ENCODE measurements around the gene MRPS2.
A peak's percentile ranks its signal among the peaks of the same experiment; 100 is the strongest.

Gene MRPS2

DNA sequence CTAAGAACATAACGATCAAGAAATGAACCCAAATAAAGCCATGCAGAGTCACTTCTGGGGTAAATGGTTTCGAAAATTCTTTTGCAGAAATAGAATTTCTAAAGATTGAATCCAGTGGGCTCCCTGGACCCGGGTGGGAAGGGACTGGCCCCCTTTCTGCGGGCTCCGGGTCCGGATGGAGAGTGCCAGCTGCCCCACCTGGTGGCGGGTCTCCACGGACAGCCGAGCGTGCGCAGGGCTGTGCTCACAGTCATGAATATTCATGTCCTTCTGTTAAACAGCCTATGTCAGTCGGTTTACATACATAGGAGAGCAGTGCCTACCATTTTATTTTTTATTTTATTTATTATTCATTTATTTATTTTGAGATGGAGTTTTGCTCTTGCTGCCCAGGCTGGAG, 25.6 kb upstream of the MRPS2 start:
- Mint-ChIP-seq H3K27ac (no peak overlapping the region), H3K36me3 (ENCODE audit: low read depth) (no peaks in the 10 kb centered on the region), H3K4me3 (no peak overlapping the region), H3K9me3 (no peaks in the 10 kb centered on the region), H3K4me1 (ENCODE audit: low read depth) (peaks cover 6% of the 10 kb centered on the region), H3K27me3 (peaks cover 64% of the 10 kb centered on the region)
- DNase-seq: peak; percentile 40

DNA sequence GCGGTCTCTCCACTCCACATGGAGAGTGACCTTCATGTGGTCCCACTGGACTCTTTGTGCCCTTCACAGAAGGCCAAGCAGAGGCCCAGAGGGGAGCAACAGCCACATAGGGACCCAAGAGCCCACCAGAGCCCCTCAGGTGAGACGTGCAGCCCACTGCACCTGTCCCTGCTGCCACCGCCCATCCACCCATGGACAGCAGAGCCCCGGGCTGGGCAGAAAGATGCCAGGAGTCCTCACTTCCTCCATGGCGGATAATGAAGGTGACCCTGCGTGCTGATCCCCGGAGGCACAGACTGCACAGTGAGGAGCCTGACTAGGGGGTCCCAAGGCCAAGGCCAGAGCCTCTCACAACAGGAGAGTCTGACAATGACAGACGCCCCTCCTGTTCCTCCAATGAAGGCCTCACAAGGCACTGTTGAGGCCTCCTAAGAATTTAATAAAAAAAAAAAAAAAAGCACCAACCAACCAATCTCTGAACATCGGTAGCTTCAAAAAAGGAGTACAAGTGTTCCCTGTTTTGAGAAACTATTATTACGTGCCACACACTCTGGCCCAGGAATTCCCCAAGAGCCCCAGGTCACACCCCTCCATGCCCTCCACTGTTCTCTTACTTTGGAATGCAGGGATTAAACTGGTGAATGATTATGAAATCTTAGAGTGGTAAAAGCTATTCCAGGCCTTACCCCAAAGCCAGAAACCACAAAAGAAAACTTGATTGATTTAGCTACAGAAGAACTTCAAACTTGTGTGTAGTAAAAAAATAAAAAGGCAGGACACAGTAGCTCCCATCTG, 23.7 kb upstream of the MRPS2 start:
- Mint-ChIP-seq H3K9me3 (no peaks in the 10 kb centered on the region), H3K36me3 (ENCODE audit: low read depth) (no peaks in the 10 kb centered on the region), H3K27ac (no peak overlapping the region), H3K4me3 (no peak overlapping the region), H3K4me1 (ENCODE audit: low read depth) (peaks cover 4% of the 10 kb centered on the region), H3K27me3 (peaks cover 65% of the 10 kb centered on the region)
- no peak for DNase-seq

DNA sequence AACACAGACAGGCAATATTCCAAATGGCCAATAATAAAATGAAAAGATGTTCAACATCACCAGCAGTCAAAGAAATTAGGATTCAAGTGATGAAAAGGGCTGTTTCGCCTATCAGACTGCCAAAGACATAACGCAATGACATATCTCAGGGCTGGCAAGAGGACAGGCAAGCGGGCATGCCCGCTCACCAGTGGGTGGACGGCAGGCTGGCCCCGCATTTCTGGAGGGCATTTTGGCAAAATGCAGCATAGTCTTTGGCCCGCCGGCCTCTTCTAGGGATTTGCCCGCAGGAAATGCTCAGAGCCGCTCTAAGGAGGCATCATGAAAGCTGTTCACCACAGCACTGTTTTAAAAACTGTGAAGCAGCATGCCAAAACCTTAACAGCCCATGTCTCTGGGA, 22.3 kb upstream of the MRPS2 start:
- H3K9me3 Mint-ChIP-seq: no peaks in the 10 kb centered on the region
- DNase-seq: no peak
- H3K4me1 Mint-ChIP-seq (ENCODE audit: low read depth): peaks cover 4% of the 10 kb centered on the region
- peaks cover 68% of the 10 kb centered on the region for H3K27me3 Mint-ChIP-seq
- peak overlapping the region; percentile 78 for H3K4me3 Mint-ChIP-seq
- no peak overlapping the region for H3K27ac Mint-ChIP-seq
- H3K36me3 Mint-ChIP-seq (ENCODE audit: low read depth): no peaks in the 10 kb centered on the region

GRCh38 chr9:135478829-135479468, 21.5 kb upstream of the MRPS2 start:
- Mint-ChIP-seq H3K27ac (peak overlapping the region; percentile 64), H3K27me3 (peaks cover 68% of the 10 kb centered on the region)

GRCh38 chr9:135479469-135480052, 20.9 kb upstream of the MRPS2 start, which contains the start of gene PPP1R26:
Gene PPP1R26, plus strand, starts transcription at chr9:135479782. Its CDS starts 4,729 bp downstream, at chr9:135484511.
- Mint-ChIP-seq H3K27me3 (peaks cover 68% of the 10 kb centered on the region), H3K4me3 (peak within 1 kb of the TSS; percentile 78), H3K36me3 (ENCODE audit: low read depth) (no peaks in the 10 kb centered on the region), H3K27ac (peak within 1 kb of the TSS; percentile 64), H3K9me3 (no peaks in the 10 kb centered on the region), H3K4me1 (ENCODE audit: low read depth) (peaks cover 4% of the 10 kb centered on the region)
- no peak for DNase-seq

More at GRCh38 chr9:135478829-135479468, 21.5 kb upstream of the MRPS2 start:
- Mint-ChIP-seq H3K9me3 (no peaks in the 10 kb centered on the region), H3K4me3 (peak overlapping the region; percentile 78), H3K4me1 (ENCODE audit: low read depth) (peaks cover 4% of the 10 kb centered on the region), H3K36me3 (ENCODE audit: low read depth) (no peaks in the 10 kb centered on the region)
- DNase-seq: no peak

- Mint-ChIP-seq H3K36me3 (ENCODE audit: low read depth) (no peaks in the 10 kb centered on the region), H3K4me3 (peak overlapping the region; percentile 29), H3K27me3 (peaks cover 72% of the 10 kb centered on the region), H3K27ac (no peak overlapping the region), H3K4me1 (ENCODE audit: low read depth) (peaks cover 4% of the 10 kb centered on the region), H3K9me3 (no peaks in the 10 kb centered on the region)
- DNase-seq: peak; percentile 45
Measured at GRCh38 chr9:135480071-135480939, 20.2 kb upstream of the MRPS2 start.

GRCh38 chr9:135480940-135481310, 19.6 kb upstream of the MRPS2 start:
- H3K4me1 Mint-ChIP-seq (ENCODE audit: low read depth): peaks cover 4% of the 10 kb centered on the region
- H3K4me3 Mint-ChIP-seq: peak overlapping the region; percentile 29
- H3K9me3 Mint-ChIP-seq: no peaks in the 10 kb centered on the region
- no peak for DNase-seq
- H3K27me3 Mint-ChIP-seq: peaks cover 71% of the 10 kb centered on the region
- H3K36me3 Mint-ChIP-seq (ENCODE audit: low read depth): no peaks in the 10 kb centered on the region
- no peak overlapping the region for H3K27ac Mint-ChIP-seq

DNA sequence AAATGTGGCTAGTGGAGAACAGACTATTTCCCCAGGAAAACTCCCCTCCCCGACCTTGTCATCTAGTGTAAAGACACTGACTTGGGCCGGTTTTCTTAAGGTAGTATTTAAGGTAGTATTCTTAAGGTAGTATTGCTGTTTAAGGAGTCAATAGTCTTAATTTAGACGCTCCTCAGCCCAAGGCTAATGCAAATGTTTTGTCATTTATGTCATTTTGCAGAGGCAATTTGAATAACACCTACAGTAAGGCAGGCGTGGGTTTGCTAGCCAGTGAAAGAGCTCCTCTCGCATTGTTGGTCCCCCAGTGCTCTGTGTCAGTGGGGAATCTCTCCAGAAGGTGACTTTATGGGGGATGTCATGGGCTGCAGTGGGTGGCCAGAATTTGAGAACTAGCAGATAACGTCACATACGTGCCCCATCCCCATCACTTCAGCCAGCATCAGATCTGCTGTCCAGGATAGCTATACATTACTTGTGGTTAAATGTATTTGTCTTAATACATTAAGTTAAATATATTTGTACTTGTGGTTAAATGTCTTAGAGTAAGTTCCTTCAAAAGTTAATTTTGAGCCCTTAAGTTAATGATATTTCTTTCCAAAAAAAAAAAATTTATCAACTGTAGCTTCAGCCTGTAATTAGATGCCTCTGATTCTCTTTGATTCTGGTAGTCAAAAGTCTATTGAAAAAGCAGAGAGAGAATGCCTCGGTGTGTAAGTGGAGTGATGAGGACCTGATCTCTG, 18.3 kb upstream of the MRPS2 start:
- Mint-ChIP-seq H3K27me3 (peaks cover 66% of the 10 kb centered on the region), H3K4me1 (ENCODE audit: low read depth) (peaks cover 4% of the 10 kb centered on the region)
- DNase-seq: no peak

DNA sequence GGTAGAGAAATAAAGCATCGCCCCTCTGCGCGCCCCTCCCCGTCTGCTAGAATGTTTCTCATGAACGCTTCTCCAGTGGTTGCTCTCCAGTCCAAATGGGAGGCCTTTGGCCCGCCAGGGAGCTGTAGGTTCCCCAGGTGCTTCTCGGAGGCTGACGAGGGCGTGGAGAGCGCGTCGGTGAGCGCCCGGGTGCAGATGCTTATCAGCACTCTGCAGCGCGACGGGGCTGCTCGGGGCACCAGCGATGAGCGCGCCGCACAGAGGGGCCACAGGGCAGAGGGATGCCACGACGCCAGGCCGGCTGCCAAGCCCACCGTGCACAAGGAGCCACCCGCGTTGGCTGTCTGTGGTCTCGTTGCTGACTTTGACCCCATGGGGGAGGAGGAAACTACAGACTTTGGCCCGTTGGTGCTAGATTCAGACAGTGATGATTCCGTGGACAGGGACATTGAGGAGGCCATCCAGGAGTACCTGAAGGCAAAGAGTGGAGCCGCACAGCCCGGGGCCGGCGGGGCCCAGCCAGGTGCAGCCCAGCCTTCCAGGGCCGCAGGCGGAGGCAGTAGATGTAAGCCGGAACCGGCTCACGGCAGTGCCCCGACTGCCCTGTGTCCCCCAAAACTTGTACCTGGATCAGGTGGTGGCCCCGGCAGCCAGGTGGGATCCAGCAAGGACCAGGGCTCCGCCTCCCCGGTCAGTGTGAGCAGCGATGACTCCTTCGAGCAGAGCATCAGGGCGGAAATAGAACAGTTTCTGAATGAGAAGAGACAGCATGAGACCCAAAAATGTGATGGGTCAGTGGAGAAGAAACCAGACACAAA, 15.8 kb upstream of the MRPS2 start:
- peaks cover 51% of the 10 kb centered on the region for H3K27me3 Mint-ChIP-seq
- H3K27ac Mint-ChIP-seq: no peak overlapping the region
- H3K9me3 Mint-ChIP-seq: no peaks in the 10 kb centered on the region
- no peaks in the 10 kb centered on the region for H3K36me3 Mint-ChIP-seq (ENCODE audit: low read depth)
- H3K4me1 Mint-ChIP-seq (ENCODE audit: low read depth): no peaks in the 10 kb centered on the region
- H3K4me3 Mint-ChIP-seq: no peak overlapping the region
- no peak for DNase-seq

More for the DNA sequence above, 18.3 kb upstream of the MRPS2 start:
- H3K4me3 Mint-ChIP-seq: no peak overlapping the region
- no peaks in the 10 kb centered on the region for H3K9me3 Mint-ChIP-seq
- no peak overlapping the region for H3K27ac Mint-ChIP-seq
- no peaks in the 10 kb centered on the region for H3K36me3 Mint-ChIP-seq (ENCODE audit: low read depth)

DNA sequence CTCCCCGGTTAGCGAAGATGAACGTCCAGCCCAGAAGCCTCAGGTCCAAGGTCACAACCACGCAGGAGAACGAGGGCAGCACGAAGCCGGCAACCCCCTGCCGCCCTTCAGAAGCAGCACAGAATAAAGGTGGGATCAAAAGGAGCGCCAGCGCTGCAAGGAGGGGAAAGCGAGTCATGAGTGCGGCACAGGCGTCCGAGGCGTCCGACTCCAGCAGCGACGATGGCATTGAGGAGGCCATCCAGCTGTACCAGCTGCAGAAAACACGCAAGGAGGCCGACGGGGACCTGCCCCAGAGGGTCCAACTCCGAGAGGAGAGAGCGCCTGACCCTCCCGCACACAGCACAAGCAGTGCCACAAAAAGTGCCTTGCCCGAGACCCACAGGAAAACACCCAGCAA, 15.1 kb upstream of the MRPS2 start:
- Mint-ChIP-seq H3K9me3 (no peaks in the 10 kb centered on the region), H3K36me3 (ENCODE audit: low read depth) (no peaks in the 10 kb centered on the region), H3K27ac (no peak overlapping the region), H3K27me3 (peaks cover 51% of the 10 kb centered on the region), H3K4me1 (ENCODE audit: low read depth) (no peaks in the 10 kb centered on the region), H3K4me3 (no peak overlapping the region)
- DNase-seq: no peak

GRCh38 chr9:135485832-135486231, 14.7 kb upstream of the MRPS2 start:
- no peaks in the 10 kb centered on the region for H3K4me1 Mint-ChIP-seq (ENCODE audit: low read depth)
- no peak overlapping the region for H3K27ac Mint-ChIP-seq
- peaks cover 47% of the 10 kb centered on the region for H3K27me3 Mint-ChIP-seq
- no peaks in the 10 kb centered on the region for H3K9me3 Mint-ChIP-seq
- no peak for DNase-seq
- H3K36me3 Mint-ChIP-seq (ENCODE audit: low read depth): no peaks in the 10 kb centered on the region
- no peak overlapping the region for H3K4me3 Mint-ChIP-seq

DNA sequence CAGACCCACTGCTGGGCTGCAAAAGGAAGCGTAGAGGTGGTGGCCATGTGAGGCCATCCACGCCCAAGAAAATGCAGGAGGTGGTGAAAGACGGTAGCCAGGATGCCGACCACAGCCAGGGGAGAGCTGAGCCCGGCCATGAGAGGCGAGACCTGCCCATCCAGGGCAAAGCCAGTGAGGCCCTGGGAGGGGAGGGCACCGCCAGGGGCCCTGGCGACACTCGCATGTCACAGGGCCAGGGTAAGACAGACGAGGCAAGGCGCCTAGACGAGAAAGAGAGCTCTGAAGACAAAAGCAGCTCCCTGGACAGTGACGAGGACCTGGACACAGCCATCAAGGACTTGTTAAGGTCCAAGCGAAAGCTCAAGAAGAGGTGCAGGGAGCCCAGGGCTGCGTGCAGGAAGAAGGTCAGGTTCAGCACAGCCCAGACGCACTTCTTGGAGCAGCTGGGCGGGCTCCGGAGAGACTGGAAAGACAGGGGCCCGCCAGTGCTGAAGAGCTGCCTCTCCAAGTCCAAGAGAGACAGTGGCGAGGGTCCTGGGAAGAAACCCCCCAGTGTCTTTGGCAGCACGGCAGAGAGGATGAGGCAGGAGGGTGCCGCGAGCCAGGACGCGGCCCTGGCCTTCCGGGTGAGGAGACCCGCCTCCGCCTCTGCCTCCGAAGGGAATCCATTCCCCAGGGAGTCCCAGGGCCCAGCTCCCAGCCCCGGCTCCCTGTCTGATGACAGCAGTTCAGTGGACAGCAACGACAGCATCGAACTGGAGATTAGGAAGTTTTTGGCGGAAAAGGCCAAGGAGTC, 14.0 kb upstream of the MRPS2 start:
- H3K4me3 Mint-ChIP-seq: no peak overlapping the region
- no peak overlapping the region for H3K27ac Mint-ChIP-seq
- no peaks in the 10 kb centered on the region for H3K4me1 Mint-ChIP-seq (ENCODE audit: low read depth)
- DNase-seq: no peak
- H3K27me3 Mint-ChIP-seq: peaks cover 41% of the 10 kb centered on the region
- H3K36me3 Mint-ChIP-seq (ENCODE audit: low read depth): no peaks in the 10 kb centered on the region
- H3K9me3 Mint-ChIP-seq: no peaks in the 10 kb centered on the region
